K562 (cell line): ENCODE data around the gene CNOT9.

Experiments
- MED1 ChIP-seq: sonication (generic); formaldehyde crosslinking; IDR thresholded peaks from 2 replicates; pipeline ENCODE4 v1.8.1; 2023; ENCODE audit warnings: missing genetic modification reagents, borderline replicate concordance
- MEIS2 ChIP-seq: fragments of 450-650 bp; IDR thresholded peaks from 2 replicates; pipeline ENCODE4 v1.6.1; 2014; ENCODE audit warnings: mild to moderate bottlenecking; ENCODE audit not compliant: partially characterized antibody
- POLR2AphosphoS5 ChIP-seq: IDR thresholded peaks from 2 replicates; pipeline ENCODE4 v1.6.1; 2011; ENCODE audit warnings: mild to moderate bottlenecking, low read depth, low read length, moderate library complexity; ENCODE audit not compliant: control insufficient read depth, insufficient read depth
- SETDB1 ChIP-seq: IDR thresholded peaks from one replicate; pipeline ENCODE4 v1.6.1; 2012; ENCODE audit warnings: low read length, control low read depth, inconsistent platforms
- SNRNP70 ChIP-seq: fragments of 200-400 bp; formaldehyde crosslinking; optimal IDR thresholded peaks from 2 replicates; pipeline ENCODE3; 2017; ENCODE audit warnings: low read depth, low read length
- TF ChIP-seq, protein P1 (sequence below), 3 experiments: IDR thresholded peaks in 2 of 3; conservative IDR thresholded peaks in 1 of 3; 2 replicates each; pipeline ENCODE4 v1.5.1; 2011 to 2012; ENCODE audit warnings: low read length in 3 of 3, mild to moderate bottlenecking in 3 of 3, control low read depth in 2 of 3, improper control_type of control experiment in 1 of 3, inconsistent platforms in 1 of 3, low read depth in 1 of 3, mixed read lengths in 1 of 3, moderate library complexity in 1 of 3; ENCODE audit not compliant: insufficient read depth in 2 of 3
- TF ChIP-seq, protein P2 (sequence below): fragments of 450-650 bp; formaldehyde crosslinking; IDR thresholded peaks from 2 replicates; pipeline ENCODE4 v1.4.0; 2020; ENCODE audit warnings: mild to moderate bottlenecking, moderate library complexity

DNA sequence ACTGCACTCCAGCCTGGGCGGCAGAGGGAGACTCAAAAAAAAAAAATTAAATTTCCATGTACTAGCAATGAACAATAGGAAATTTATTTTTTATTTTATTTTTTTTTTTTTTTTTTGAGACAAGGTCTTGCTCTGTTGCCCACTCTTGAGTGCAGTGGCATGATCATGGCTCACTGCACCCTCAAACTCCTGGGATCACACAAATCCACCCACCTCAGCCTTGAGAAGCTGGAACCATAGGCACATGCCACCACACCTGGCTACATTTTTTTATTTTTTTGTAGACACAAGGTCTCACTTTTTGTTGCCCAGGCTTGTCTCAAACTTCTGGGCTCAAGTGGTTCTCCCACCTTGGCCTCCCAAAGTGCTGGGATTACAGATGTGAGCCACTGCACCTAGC lies 16.9 kb downstream of the CNOT9 start:
- TF ChIP-seq, protein P1, sequence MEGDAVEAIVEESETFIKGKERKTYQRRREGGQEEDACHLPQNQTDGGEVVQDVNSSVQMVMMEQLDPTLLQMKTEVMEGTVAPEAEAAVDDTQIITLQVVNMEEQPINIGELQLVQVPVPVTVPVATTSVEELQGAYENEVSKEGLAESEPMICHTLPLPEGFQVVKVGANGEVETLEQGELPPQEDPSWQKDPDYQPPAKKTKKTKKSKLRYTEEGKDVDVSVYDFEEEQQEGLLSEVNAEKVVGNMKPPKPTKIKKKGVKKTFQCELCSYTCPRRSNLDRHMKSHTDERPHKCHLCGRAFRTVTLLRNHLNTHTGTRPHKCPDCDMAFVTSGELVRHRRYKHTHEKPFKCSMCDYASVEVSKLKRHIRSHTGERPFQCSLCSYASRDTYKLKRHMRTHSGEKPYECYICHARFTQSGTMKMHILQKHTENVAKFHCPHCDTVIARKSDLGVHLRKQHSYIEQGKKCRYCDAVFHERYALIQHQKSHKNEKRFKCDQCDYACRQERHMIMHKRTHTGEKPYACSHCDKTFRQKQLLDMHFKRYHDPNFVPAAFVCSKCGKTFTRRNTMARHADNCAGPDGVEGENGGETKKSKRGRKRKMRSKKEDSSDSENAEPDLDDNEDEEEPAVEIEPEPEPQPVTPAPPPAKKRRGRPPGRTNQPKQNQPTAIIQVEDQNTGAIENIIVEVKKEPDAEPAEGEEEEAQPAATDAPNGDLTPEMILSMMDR (IDR thresholded peaks at IDR 0.05 in 2 of 3, conservative IDR thresholded peaks at IDR 0.05 in 1 of 3; ENCODE audit: insufficient read depth in 2 of 3, low read depth in 1 of 3, low read length in 3 of 3) = no peak
- TF ChIP-seq POLR2AphosphoS5 (no peak), MED1 (CRISPR knock-in tag) (no peak), MEIS2 (no peak), SNRNP70 (no peak), SETDB1 (no peak)
- TF ChIP-seq, protein P2, sequence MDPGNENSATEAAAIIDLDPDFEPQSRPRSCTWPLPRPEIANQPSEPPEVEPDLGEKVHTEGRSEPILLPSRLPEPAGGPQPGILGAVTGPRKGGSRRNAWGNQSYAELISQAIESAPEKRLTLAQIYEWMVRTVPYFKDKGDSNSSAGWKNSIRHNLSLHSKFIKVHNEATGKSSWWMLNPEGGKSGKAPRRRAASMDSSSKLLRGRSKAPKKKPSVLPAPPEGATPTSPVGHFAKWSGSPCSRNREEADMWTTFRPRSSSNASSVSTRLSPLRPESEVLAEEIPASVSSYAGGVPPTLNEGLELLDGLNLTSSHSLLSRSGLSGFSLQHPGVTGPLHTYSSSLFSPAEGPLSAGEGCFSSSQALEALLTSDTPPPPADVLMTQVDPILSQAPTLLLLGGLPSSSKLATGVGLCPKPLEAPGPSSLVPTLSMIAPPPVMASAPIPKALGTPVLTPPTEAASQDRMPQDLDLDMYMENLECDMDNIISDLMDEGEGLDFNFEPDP (CRISPR knock-in tag) = no peak
